ENCODE measurements around the gene HS6ST3. TPM values are rescaled to one million over a fixed set of nuclear protein-coding genes. Genes with fewer than 3 reads are reported as not detected.

The HS6ST3 gene
- total and polyA plus RNA-seq, 9 of the 15 experiments (the other 6 are each of a cell fraction or from before 2014, with no cell fraction given) = not detected

DNA sequence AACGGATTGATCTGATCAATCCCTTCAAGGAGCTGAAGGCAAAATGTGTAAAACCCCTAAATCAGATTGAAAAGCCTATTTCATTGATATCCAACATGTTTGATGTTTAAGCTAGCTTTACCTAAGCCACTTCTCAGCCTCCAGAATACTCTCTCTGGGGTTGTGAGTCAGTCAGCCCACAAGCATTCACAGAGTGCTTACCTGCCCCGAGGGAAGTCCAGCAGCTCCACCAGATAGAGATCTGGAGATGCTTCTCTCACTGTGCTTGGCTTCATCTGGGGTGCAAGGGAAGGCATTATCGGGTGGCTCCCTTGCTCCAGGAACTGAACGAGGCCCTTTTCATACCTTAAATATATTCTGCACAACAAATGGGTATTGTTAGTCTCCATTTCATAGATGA, 744.7 kb downstream of the HS6ST3 start:
- no peak for FAIRE-seq
- no peak for ATAC-seq
- in situ Hi-C loops (cut with MboI) = no loop called here
- no peaks in the 10 kb centered on the region for H3K4me1 ChIP-seq (replicated peaks in 1 of 2; ENCODE audit: control insufficient read depth in 2 of 2, insufficient read depth in 2 of 2, low read length in 2 of 2)
- H3K9ac ChIP-seq (ENCODE audit: insufficient read depth in 1 of 2, low read depth in 2 of 2, low read length in 2 of 2) = no peak overlapping the region
- H2AFZ ChIP-seq (ENCODE audit: low read depth, low read length) = no peak overlapping the region
- BruUV-seq (replicated peaks) = no TSS peak
- no peak overlapping the region for H3K4me2 ChIP-seq (ENCODE audit: insufficient read depth, low read length)
- TF ChIP-seq ETV5 (CRISPR knock-in tag; IDR thresholded peaks at IDR 0.05; ENCODE audit: low read depth) (no peak), ZBTB43 (CRISPR knock-in tag; IDR thresholded peaks at IDR 0.05) (no peak), DEAF1 (CRISPR knock-in tag; IDR thresholded peaks at IDR 0.05) (no peak), ELF1 (tag; IDR thresholded peaks at IDR 0.05) (no peak), RBBP5 (IDR thresholded peaks at IDR 0.05; ENCODE audit: borderline replicate concordance, insufficient read depth, low read length, poor library complexity, severe bottlenecking) (no peak), SMAD2 (IDR thresholded peaks at IDR 0.05; ENCODE audit: low read depth, low read length) (no peak), TAF1 (IDR thresholded peaks at IDR 0.05; ENCODE audit: control insufficient read depth, extremely low read depth, insufficient read depth, low read length, severe bottlenecking) (no peak), L3MBTL2 (IDR thresholded peaks at IDR 0.05) (no peak), MAX (CRISPR knock-in tag; IDR thresholded peaks at IDR 0.05) (no peak), ZNF778 (CRISPR knock-in tag; IDR thresholded peaks at IDR 0.05) (no peak), NCOA6 (IDR thresholded peaks at IDR 0.05) (no peak), SUPT5H (IDR thresholded peaks at IDR 0.05) (no peak), ZKSCAN8 (CRISPR knock-in tag; IDR thresholded peaks at IDR 0.05) (no peak), KLF16 (IDR thresholded peaks at IDR 0.05) (no peak), ZNF644 (tag; IDR thresholded peaks at IDR 0.05; ENCODE audit: low read depth) (no peak), ERF (CRISPR knock-in tag; IDR thresholded peaks at IDR 0.05) (no peak)
- no peak for DNase-seq (ENCODE audit: extremely low read depth in 1 of 4, low spot score in 3 of 4)
- no peaks in the 10 kb centered on the region for H3K9me1 ChIP-seq (ENCODE audit: control insufficient read depth, insufficient read depth, low read length)
- no peaks in the 10 kb centered on the region for H4K20me1 ChIP-seq (replicated peaks; ENCODE audit: control insufficient read depth, insufficient read depth, low read length)
- no peaks in the 10 kb centered on the region for H3K36me3 ChIP-seq (ENCODE audit: control insufficient read depth, insufficient read depth, low read length)
- no peaks in the 10 kb centered on the region for H3K79me2 ChIP-seq (ENCODE audit: control insufficient read depth, insufficient read depth, low read length)
- ChIA-PET POLR2A (no interaction called here), CTCF (ENCODE audit: low intra/inter-chr PET ratio) (no interaction called here)
- no peaks in the 10 kb centered on the region for H3K9me3 ChIP-seq (replicated peaks; ENCODE audit: control insufficient read depth, insufficient read depth, low read depth, low read length)
- no peak overlapping the region for H3K27ac ChIP-seq (ENCODE audit: extremely low read depth, low read depth, low read length)
- intact Hi-C loops (cut with micrococcal nuclease) = no loop called here
- no peak overlapping the region for H3K4me3 ChIP-seq
- H3K27me3 ChIP-seq (ENCODE audit: control insufficient read depth in 2 of 2, insufficient read depth in 2 of 2, low read length in 2 of 2) = no peaks in the 10 kb centered on the region
- 0% methylated on average over 4 of the region's 4 CpGs for WGBS (ENCODE audit: insufficient coverage, low coverage, missing lambda C conversion rate)
